K562 (cell line): ENCODE data around the gene MTTP. TPM values are rescaled to one million over a fixed set of nuclear protein-coding genes. Genes with fewer than 3 reads are reported as not detected.

Experiments
- C11orf30 ChIP-seq: fragments of 450-650 bp; IDR thresholded peaks from 2 replicates; pipeline ENCODE4 v1.6.1; 2016; ENCODE audit warnings: low read depth, mild to moderate bottlenecking
- CEBPG ChIP-seq, 3 experiments: fragments of 200-800 bp in 1 of 3; sonication (Bioruptor generic) in 1 of 3; sonication (generic) in 1 of 3; formaldehyde crosslinking in 1 of 3; IDR thresholded peaks in 2 of 3; conservative IDR thresholded peaks in 1 of 3; 2 replicates each; pipeline versions ENCODE4 v1.6.1 to v1.8.0; 2016 to 2022; ENCODE audit warnings: missing compliant biosample characterization in 2 of 3, missing genetic modification characterization in 2 of 3, mild to moderate bottlenecking in 1 of 3, missing genetic modification reagents in 1 of 3
- JUND ChIP-seq, 2 experiments: IDR thresholded peaks; 2 replicates in 1 of 2; 3 replicates in 1 of 2; pipeline ENCODE4 v1.6.1; 2011; ENCODE audit warnings: borderline replicate concordance in 2 of 2, low read depth in 2 of 2, low read length in 2 of 2, improper control_type of control experiment in 1 of 2, missing biosample characterization in 1 of 2, missing genetic modification characterization in 1 of 2, missing genetic modification reagents in 1 of 2
- TAF7 ChIP-seq: fragments of 450-650 bp; IDR thresholded peaks from 2 replicates; pipeline ENCODE4 v1.6.1; 2016; ENCODE audit warnings: missing genetic modification characterization, missing compliant biosample characterization
- ZNF507 ChIP-seq: conservative IDR thresholded peaks from 2 replicates; pipeline ENCODE4 v1.6.1; 2017; ENCODE audit warnings: missing genetic modification characterization, missing compliant biosample characterization
- polyA plus RNA-seq, 8 experiments: library from polyadenylated mRNA; depleted of rRNA in 4 of 8; stranded (reverse) in 5 of 8; unstranded in 3 of 8; fragments of >200 nt; fragmentation: Nextera tagmentation in 2 of 8; fragmentation: Illumina TruSeq in 1 of 8; extraction: Ambion mirVana in 2 of 8; extraction: Trizol in 1 of 8; gene quantifications; 2 replicates each; pipeline versions ENCODE4 v1.2.1 to v1.2.3, GENCODE V29; 2011 to 2014; ENCODE audit warnings: inconsistent platforms in 1 of 8, missing spikeins in 1 of 8
- total RNA-seq, 7 experiments: library from RNA; depleted of rRNA in 6 of 7; stranded (reverse); fragments of >200 nt in 6 of 7; fragmentation: Illumina TruSeq in 2 of 7; extraction: Trizol in 2 of 7; gene quantifications; 2 replicates each; pipeline versions ENCODE4 v1.2.1 to v1.2.3, GENCODE V29; 2011 to 2021; ENCODE audit warnings: low replicate concordance in 1 of 7
- TF ChIP-seq, protein P1 (sequence below): fragments of 250-450 bp; sonication (Bioruptor Pico); IDR thresholded peaks from 2 replicates; pipeline ENCODE4 v1.5.0; 2021; ENCODE audit warnings: mild to moderate bottlenecking, borderline replicate concordance
- TF ChIP-seq, protein P2 (sequence below): sonication (generic); formaldehyde crosslinking; IDR thresholded peaks from 2 replicates; pipeline ENCODE4 v1.8.0; 2022; ENCODE audit warnings: missing genetic modification reagents, mild to moderate bottlenecking, borderline replicate concordance
- TF ChIP-seq, protein P3 (sequence below): fragments of 450-650 bp; IDR thresholded peaks from 2 replicates; pipeline ENCODE4 v1.6.1; 2016; ENCODE audit warnings: missing biosample characterization, missing genetic modification characterization

The MTTP gene
- total and polyA plus RNA-seq, 9 of the 15 experiments (the other 6 are each of a cell fraction or from before 2014, with no cell fraction given), result 0.01 to 0.29 (median 0.04) TPM; not detected in 2

DNA sequence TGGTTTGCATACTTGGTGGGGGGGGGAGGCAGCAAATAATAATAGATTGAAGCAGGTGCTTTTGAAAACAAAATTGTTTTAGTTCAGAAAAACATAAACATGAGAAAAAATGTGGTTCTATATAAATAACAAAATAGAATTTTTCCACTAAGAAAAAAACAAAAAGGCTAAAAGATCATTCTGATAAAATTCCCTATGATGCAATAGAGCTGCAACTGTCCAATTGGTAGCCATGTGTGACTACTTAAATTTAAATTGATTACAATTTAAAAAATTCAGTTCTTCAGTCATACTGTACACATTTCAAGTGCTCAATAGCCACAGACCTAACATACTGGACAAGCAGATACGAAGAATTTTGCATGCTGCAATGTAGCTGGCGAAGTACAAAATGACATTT is 21.8 kb upstream of the MTTP start (continued):
- TF ChIP-seq JUND (IDR thresholded peaks at IDR 0.05; ENCODE audit: borderline replicate concordance, low read depth, low read length), result 0 out of 2 replicates have a peak, but pooled peaks have one; percentile 41
- TF ChIP-seq JUND (tag; IDR thresholded peaks at IDR 0.05; ENCODE audit: borderline replicate concordance, low read depth, low read length), result no peak
- TF ChIP-seq, protein P1, sequence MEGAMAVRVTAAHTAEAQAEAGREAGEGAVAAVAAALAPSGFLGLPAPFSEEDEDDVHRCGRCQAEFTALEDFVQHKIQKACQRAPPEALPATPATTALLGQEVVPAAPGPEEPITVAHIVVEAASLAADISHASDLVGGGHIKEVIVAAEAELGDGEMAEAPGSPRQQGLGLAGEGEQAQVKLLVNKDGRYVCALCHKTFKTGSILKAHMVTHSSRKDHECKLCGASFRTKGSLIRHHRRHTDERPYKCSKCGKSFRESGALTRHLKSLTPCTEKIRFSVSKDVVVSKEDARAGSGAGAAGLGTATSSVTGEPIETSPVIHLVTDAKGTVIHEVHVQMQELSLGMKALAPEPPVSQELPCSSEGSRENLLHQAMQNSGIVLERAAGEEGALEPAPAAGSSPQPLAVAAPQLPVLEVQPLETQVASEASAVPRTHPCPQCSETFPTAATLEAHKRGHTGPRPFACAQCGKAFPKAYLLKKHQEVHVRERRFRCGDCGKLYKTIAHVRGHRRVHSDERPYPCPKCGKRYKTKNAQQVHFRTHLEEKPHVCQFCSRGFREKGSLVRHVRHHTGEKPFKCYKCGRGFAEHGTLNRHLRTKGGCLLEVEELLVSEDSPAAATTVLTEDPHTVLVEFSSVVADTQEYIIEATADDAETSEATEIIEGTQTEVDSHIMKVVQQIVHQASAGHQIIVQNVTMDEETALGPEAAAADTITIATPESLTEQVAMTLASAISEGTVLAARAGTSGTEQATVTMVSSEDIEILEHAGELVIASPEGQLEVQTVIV (CRISPR knock-in tag), result no peak
- peak; percentile 54; the same call in 1 of the 2 replicates for TF ChIP-seq CEBPG (CRISPR knock-in tag; IDR thresholded peaks at IDR 0.05)
- TF ChIP-seq CEBPG (tag; conservative IDR thresholded peaks at IDR 0.05 in 1 of 2, IDR thresholded peaks at IDR 0.05 in 1 of 2), result peak; percentile 84 to 93
- TF ChIP-seq, protein P2, sequence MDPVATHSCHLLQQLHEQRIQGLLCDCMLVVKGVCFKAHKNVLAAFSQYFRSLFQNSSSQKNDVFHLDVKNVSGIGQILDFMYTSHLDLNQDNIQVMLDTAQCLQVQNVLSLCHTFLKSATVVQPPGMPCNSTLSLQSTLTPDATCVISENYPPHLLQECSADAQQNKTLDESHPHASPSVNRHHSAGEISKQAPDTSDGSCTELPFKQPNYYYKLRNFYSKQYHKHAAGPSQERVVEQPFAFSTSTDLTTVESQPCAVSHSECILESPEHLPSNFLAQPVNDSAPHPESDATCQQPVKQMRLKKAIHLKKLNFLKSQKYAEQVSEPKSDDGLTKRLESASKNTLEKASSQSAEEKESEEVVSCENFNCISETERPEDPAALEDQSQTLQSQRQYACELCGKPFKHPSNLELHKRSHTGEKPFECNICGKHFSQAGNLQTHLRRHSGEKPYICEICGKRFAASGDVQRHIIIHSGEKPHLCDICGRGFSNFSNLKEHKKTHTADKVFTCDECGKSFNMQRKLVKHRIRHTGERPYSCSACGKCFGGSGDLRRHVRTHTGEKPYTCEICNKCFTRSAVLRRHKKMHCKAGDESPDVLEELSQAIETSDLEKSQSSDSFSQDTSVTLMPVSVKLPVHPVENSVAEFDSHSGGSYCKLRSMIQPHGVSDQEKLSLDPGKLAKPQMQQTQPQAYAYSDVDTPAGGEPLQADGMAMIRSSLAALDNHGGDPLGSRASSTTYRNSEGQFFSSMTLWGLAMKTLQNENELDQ, result no peak
- no peak for TF ChIP-seq ZNF507
- TF ChIP-seq C11orf30, result no peak
- no peak for TF ChIP-seq TAF7 (tag)
- TF ChIP-seq, protein P3, sequence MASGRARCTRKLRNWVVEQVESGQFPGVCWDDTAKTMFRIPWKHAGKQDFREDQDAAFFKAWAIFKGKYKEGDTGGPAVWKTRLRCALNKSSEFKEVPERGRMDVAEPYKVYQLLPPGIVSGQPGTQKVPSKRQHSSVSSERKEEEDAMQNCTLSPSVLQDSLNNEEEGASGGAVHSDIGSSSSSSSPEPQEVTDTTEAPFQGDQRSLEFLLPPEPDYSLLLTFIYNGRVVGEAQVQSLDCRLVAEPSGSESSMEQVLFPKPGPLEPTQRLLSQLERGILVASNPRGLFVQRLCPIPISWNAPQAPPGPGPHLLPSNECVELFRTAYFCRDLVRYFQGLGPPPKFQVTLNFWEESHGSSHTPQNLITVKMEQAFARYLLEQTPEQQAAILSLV (tag), result 0 out of 2 replicates have a peak, but pooled peaks have one; percentile 42
